Measurements from ENCODE around the gene ZNF331.

Gene ZNF331

DNA sequence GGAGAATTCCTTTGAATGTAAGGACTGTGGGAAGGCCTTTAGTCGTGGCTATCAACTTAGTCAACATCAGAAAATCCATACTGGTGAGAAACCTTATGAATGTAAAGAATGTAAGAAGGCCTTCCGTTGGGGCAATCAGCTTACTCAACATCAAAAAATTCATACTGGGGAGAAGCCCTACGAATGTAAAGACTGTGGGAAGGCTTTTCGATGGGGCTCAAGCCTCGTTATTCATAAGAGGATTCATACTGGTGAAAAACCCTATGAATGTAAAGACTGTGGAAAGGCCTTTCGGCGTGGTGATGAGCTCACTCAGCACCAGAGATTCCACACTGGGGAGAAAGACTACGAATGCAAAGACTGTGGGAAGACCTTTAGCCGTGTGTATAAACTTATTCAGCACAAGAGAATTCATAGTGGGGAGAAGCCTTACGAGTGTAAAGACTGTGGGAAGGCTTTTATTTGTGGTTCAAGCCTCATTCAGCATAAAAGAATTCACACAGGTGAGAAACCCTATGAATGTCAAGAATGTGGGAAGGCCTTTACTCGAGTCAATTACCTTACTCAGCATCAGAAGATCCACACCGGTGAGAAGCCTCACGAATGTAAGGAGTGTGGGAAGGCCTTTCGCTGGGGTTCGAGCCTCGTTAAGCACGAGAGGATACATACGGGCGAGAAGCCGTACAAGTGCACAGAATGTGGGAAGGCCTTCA is 39.2 kb downstream of the ZNF331 start:
- H3K4me1 Mint-ChIP-seq: peaks cover 8% of the 10 kb centered on the region
- no peak overlapping the region for H3K27ac Mint-ChIP-seq
- H3K9me3 Mint-ChIP-seq: peaks cover 72% of the 10 kb centered on the region
- TF ChIP-seq, protein P1, sequence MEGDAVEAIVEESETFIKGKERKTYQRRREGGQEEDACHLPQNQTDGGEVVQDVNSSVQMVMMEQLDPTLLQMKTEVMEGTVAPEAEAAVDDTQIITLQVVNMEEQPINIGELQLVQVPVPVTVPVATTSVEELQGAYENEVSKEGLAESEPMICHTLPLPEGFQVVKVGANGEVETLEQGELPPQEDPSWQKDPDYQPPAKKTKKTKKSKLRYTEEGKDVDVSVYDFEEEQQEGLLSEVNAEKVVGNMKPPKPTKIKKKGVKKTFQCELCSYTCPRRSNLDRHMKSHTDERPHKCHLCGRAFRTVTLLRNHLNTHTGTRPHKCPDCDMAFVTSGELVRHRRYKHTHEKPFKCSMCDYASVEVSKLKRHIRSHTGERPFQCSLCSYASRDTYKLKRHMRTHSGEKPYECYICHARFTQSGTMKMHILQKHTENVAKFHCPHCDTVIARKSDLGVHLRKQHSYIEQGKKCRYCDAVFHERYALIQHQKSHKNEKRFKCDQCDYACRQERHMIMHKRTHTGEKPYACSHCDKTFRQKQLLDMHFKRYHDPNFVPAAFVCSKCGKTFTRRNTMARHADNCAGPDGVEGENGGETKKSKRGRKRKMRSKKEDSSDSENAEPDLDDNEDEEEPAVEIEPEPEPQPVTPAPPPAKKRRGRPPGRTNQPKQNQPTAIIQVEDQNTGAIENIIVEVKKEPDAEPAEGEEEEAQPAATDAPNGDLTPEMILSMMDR (IDR thresholded peaks at IDR 0.05): no peak
- H3K4me3 Mint-ChIP-seq: no peak overlapping the region
- no peak for DNase-seq
- H3K36me3 Mint-ChIP-seq (ENCODE audit: low read depth): peaks cover 94% of the 10 kb centered on the region
- no peaks in the 10 kb centered on the region for H3K27me3 Mint-ChIP-seq (ENCODE audit: low read depth, poor library complexity)

DNA sequence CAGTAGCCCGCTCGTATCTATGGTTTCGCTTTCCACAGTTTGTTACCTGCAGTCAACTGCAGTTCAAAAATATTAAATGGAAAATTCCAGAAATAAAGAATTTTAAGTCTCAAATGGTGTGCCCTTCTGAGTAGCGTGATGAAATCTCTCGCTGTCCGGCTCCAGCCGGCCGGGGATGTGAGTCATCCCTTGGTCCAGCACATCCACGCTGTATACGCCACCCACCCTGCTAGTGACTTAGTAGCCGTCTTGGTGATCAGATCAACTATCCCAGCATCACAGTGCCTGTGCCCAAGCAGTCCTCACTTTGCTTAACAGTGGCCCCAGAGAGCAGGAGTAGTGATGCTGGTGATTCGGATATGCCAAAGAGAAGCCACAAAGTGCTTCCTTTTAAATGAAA is 40.0 kb downstream of the ZNF331 start:
- peaks cover 73% of the 10 kb centered on the region for H3K9me3 Mint-ChIP-seq
- no peak overlapping the region for H3K4me3 Mint-ChIP-seq
- no peak overlapping the region for H3K27ac Mint-ChIP-seq
- no peaks in the 10 kb centered on the region for H3K27me3 Mint-ChIP-seq (ENCODE audit: low read depth, poor library complexity)
- DNase-seq: no peak
- TF ChIP-seq, protein P1 (IDR thresholded peaks at IDR 0.05): no peak
- H3K36me3 Mint-ChIP-seq (ENCODE audit: low read depth): peaks cover 85% of the 10 kb centered on the region
- peaks cover 8% of the 10 kb centered on the region for H3K4me1 Mint-ChIP-seq

DNA sequence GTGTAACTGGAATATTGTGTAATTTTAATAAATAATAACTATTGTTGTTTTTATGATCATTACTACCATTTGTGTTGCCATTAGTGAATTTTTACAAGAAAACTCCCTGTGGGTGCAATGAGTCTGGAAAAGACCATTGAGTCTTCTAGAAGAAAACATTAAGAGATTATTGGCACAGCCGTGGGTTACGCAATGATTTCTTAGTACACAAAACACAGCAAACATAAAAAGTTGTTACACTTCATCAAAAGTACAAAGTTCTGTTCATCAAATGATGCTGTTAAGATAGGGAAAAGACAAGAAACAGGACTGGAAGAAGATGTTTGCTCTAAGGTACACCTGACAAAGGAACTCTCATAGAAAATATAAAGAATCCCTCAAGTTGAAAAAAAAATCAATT is 41.6 kb downstream of the ZNF331 start:
- Mint-ChIP-seq H3K36me3 (ENCODE audit: low read depth) (peaks cover 70% of the 10 kb centered on the region), H3K4me1 (peaks cover 8% of the 10 kb centered on the region), H3K27ac (no peak overlapping the region), H3K4me3 (no peak overlapping the region), H3K27me3 (ENCODE audit: low read depth, poor library complexity) (peaks cover 3% of the 10 kb centered on the region), H3K9me3 (peaks cover 73% of the 10 kb centered on the region)
- TF ChIP-seq, protein P1 (IDR thresholded peaks at IDR 0.05): no peak
- no peak for DNase-seq

DNA sequence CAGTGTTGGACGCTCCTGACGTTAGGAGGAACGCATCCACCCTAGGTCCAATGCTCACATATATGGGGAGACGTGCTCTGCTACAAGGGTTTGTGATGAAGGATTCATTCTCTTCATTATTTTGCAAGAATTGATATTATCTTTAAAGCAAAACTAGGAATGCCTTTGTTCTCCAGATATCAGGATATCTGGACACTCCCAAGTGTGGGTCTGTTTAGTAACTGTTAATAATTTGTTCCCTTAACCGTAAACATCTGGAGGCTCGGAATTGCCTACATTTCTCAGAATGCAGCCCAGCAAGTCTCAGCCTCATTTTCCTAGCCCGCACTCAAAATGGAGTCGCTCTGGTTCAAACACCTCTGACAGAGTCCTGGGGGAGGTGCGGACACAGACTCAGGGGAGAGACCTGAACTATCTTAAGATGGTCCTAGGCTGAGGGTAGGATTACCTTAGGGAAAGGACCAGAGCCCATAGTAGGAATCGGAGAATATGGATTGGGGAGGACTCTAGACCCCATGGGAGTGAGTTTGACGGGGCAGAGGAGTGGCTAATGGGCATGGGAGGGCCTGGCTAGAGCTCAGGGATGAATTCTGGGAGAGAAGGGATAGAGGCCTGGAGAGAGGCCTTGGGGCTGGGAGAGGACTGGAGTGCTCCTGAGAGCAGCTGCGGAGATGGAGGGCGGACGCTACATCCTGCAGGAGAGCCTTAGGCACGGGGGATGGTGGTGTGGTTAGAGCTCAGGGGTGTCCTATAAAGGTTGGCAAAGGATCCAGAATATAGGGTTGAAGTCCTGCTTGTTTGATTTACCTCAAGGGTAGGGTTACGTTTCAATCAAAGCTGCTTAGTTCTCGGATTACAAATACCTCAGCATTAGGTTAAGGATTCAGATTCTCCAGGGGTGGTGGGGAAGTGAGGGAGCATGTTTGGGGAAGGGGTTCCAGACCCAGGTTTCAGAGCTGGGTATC is 43.2 kb downstream of the ZNF331 start:
- Mint-ChIP-seq H3K27me3 (ENCODE audit: low read depth, poor library complexity) (peaks cover 3% of the 10 kb centered on the region), H3K4me3 (no peak overlapping the region), H3K27ac (peak overlapping the region; percentile 84), H3K36me3 (ENCODE audit: low read depth) (peaks cover 53% of the 10 kb centered on the region), H3K4me1 (peaks cover 8% of the 10 kb centered on the region), H3K9me3 (peaks cover 61% of the 10 kb centered on the region)
- DNase-seq: no peak
- TF ChIP-seq, protein P1 (IDR thresholded peaks at IDR 0.05): no peak

DNA sequence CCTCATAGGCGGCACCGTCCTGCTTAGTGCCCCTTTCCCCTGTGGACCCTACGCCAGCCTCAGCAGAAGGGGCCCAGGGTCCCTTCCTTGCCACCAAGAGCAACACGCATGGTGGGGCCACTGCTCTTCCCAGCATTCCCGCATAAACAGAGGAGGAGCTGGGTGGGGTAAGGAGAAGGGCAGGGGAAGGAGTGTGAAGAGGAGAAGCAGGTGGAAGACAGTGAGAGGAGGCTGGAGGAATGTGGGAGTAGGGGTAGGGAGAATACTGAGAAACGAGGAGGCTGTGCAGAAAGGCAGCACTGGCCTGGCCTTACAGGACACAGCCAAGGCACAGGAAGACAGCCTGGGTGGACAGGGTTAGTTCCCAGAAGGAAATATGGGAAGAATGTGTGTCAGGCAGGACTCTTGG is 43.9 kb downstream of the ZNF331 start:
- H3K36me3 Mint-ChIP-seq (ENCODE audit: low read depth): peaks cover 46% of the 10 kb centered on the region
- peak overlapping the region; percentile 29 for H3K27ac Mint-ChIP-seq
- H3K27me3 Mint-ChIP-seq (ENCODE audit: low read depth, poor library complexity): peaks cover 3% of the 10 kb centered on the region
- H3K9me3 Mint-ChIP-seq: peaks cover 59% of the 10 kb centered on the region
- H3K4me3 Mint-ChIP-seq: no peak overlapping the region
- DNase-seq: no peak
- peaks cover 8% of the 10 kb centered on the region for H3K4me1 Mint-ChIP-seq
- TF ChIP-seq, protein P1 (IDR thresholded peaks at IDR 0.05): no peak
